ENCODE data around the gene ASAP3.

GRCh38 chr1:23470282-23471070 is 13.5 kb downstream of the ASAP3 start:
- no peak for TF ChIP-seq EZH2 (IDR thresholded peaks at IDR 0.05; ENCODE audit: low read depth, unreplicated experiment)
- no peak for TF ChIP-seq CTCF (conservative IDR thresholded peaks at IDR 0.05; ENCODE audit: low read depth in 2 of 2)
- TF ChIP-seq, protein P1, sequence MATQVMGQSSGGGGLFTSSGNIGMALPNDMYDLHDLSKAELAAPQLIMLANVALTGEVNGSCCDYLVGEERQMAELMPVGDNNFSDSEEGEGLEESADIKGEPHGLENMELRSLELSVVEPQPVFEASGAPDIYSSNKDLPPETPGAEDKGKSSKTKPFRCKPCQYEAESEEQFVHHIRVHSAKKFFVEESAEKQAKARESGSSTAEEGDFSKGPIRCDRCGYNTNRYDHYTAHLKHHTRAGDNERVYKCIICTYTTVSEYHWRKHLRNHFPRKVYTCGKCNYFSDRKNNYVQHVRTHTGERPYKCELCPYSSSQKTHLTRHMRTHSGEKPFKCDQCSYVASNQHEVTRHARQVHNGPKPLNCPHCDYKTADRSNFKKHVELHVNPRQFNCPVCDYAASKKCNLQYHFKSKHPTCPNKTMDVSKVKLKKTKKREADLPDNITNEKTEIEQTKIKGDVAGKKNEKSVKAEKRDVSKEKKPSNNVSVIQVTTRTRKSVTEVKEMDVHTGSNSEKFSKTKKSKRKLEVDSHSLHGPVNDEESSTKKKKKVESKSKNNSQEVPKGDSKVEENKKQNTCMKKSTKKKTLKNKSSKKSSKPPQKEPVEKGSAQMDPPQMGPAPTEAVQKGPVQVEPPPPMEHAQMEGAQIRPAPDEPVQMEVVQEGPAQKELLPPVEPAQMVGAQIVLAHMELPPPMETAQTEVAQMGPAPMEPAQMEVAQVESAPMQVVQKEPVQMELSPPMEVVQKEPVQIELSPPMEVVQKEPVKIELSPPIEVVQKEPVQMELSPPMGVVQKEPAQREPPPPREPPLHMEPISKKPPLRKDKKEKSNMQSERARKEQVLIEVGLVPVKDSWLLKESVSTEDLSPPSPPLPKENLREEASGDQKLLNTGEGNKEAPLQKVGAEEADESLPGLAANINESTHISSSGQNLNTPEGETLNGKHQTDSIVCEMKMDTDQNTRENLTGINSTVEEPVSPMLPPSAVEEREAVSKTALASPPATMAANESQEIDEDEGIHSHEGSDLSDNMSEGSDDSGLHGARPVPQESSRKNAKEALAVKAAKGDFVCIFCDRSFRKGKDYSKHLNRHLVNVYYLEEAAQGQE (IDR thresholded peaks at IDR 0.05; ENCODE audit: unreplicated experiment), result no peak
- no peak for TF ChIP-seq JUNB (IDR thresholded peaks at IDR 0.05; ENCODE audit: unreplicated experiment)
- no peak for TF ChIP-seq POLR2AphosphoS5 (IDR thresholded peaks at IDR 0.05; ENCODE audit: low read depth)
- no peak for TF ChIP-seq NANOG (IDR thresholded peaks at IDR 0.05; ENCODE audit: borderline replicate concordance)
